Upper lobe of left lung (tissue), 4 donors: ENCODE measurements around the gene SWI5.

ENCODE experiments used
- POLR2A ChIP-seq, 4 donors: fragments of 450-650 bp; IDR thresholded peaks; one replicate each; pipeline ENCODE4 v1.5.1; 2016 to 2017; ENCODE audit warnings: antibody characterized with exemption in 4 of 4, mild to moderate bottlenecking in 2 of 4
- TF ChIP-seq, protein P1 (sequence below), 6 experiments: fragments of 450-650 bp in 4 of 6; fragments of 200-600 bp in 2 of 6; sonication (generic) in 2 of 6; IDR thresholded peaks; one replicate each; pipeline ENCODE4 v1.5.1; 2016 to 2019; ENCODE audit warnings: antibody characterized with exemption in 6 of 6

DNA sequence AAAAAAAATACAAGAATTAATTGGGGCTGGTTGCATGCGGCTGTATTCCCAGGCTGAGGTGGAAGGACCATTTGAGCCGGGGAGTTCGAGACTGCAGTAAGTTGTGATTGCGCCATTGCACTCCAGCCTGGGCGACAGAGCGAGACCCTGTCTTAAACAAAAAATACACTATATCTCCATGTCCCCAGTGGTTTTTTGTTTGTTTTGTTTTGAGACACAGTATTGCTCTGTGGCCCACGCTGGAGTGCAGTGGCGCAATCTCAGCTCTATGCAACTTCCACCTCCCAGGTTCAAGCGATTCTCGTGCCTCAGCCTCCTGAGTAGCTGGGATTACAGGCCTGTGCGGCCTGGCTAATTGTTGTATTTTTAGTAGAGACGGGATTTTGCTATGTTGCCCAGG lies 47.7 kb downstream of the SWI5 start:
- no peak for TF ChIP-seq POLR2A (IDR thresholded peaks at IDR 0.05)
- TF ChIP-seq, protein P1, sequence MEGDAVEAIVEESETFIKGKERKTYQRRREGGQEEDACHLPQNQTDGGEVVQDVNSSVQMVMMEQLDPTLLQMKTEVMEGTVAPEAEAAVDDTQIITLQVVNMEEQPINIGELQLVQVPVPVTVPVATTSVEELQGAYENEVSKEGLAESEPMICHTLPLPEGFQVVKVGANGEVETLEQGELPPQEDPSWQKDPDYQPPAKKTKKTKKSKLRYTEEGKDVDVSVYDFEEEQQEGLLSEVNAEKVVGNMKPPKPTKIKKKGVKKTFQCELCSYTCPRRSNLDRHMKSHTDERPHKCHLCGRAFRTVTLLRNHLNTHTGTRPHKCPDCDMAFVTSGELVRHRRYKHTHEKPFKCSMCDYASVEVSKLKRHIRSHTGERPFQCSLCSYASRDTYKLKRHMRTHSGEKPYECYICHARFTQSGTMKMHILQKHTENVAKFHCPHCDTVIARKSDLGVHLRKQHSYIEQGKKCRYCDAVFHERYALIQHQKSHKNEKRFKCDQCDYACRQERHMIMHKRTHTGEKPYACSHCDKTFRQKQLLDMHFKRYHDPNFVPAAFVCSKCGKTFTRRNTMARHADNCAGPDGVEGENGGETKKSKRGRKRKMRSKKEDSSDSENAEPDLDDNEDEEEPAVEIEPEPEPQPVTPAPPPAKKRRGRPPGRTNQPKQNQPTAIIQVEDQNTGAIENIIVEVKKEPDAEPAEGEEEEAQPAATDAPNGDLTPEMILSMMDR (IDR thresholded peaks at IDR 0.05): no peak
